GM18508 (cell line): ENCODE data around the gene GLCE.

ENCODE experiments used
- ATAC-seq: cut with Tn5 transposase; IDR thresholded peaks from one replicate; pipeline ENCODE4 v1.9.1; 2021; ENCODE audit warnings: moderate number of reproducible peaks; ENCODE audit not compliant: insufficient read depth, unreplicated experiment

Gene GLCE

DNA sequence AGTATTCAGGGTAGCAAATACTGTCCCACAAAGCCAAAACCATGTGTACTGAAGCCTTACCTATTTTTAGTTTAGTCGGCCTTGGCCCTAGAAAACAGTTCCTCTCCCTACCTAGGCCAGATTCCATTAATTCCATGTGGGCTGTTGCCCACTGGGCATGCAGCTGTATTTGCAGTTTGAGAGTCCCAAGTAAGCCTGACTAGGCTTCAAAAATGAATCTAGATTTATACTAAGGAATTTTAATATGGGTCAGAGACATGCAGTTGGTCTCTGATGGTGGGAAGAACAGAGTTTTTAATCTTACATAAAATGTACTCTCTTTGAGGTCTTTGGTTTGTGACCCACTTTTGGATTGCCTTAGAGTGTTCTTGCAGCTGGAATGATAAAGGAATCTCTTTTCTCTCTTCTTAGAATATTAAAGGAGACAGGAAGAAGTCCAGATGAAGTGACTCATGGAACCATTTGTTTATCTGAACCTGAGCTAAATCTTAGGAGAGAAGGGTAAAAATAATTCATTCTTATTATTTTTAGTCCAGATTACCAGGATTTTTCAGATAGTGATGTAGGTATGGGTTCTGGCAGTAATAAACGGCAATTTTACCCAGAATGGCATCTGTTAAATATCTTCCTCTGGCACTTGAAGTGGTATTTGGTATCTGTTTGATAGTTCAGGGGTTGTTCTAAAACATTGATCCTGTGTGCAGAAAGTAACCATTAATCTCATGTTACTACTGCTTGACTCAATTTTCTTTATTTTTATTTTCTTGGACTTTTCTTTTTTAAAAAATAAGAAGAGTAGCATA is 33.8 kb downstream of the GLCE start:
- ATAC-seq, result no peak

DNA sequence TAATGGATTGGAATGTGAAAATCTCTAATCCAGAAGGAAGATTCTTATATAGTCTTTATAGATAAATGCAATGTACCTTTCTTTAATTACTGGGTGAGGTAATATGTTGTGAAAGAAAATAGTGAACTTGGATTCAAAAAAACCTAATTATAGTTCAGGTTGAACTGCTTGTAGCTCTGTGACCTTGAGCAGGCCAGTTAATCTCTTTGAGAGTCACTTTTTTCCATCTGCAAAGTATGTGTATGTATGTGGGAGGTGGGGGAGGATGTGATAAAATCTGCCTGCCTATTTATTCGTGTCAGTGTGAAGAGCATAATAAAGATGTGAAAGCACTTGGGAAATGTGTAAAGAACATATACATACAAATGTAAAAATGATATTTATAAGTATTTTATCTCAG is 34.4 kb downstream of the GLCE start:
- no peak for ATAC-seq

DNA sequence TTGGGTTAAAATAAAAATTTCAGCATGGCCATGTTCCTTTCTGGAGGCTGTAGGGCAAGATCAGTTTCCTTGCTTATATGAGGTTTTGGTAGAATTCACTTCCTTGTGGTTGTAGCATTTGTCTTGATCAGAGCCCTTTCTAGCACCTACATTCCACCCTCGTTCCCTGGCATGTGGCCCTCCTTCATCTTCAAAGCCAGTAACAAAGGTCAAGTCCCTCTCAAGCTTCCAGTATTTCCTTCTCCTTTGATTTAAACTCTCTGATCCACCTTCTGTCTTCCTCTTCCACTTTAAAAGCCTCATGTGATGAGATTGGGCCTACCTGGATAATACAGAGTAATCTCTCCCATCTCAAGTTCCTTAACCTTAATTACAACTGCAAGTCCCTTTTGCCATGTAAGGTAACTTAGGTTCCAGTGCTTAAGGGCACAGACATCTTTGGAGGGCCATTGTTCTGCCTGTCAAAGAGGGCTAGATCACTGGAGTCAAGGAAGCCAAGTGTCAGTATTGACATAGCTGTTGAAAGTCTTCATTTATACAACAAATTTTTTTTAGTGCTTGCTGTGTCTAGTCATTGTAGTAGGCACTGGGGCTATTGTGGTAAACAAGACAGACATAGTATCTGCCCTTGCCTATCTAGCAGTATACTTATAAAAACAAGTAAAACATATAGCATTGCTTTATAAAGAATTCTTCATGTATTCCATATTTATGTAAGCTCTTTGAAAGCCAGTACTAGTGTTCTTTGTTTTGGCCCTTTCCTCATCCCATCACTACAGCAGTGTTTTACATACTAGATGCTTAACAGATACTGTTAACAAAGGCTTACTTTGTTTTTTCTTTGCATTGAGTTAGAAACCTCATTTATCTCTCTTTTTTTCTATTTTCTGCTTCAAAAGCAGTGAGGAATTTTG is 40.7 kb downstream of the GLCE start:
- ATAC-seq, result no peak

DNA sequence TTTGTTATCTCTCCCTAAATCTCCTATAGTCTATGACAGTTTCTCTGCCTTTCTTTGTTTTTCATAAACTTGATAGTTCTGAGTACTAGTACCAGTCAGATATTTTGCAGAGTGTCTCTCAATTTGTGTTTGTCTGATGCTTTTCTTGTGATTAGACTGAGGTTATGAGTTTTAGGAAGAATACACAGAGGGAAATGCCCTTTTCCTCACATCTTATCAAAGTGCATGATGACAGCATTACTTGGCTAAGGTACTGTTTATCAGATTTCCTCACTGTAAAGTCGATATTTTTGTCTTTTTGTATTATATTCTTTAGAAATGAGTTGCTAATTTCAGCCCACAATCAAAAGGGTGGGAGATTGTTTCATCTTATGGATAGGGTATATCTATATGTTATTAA is 45.6 kb downstream of the GLCE start:
- ATAC-seq, result no peak

DNA sequence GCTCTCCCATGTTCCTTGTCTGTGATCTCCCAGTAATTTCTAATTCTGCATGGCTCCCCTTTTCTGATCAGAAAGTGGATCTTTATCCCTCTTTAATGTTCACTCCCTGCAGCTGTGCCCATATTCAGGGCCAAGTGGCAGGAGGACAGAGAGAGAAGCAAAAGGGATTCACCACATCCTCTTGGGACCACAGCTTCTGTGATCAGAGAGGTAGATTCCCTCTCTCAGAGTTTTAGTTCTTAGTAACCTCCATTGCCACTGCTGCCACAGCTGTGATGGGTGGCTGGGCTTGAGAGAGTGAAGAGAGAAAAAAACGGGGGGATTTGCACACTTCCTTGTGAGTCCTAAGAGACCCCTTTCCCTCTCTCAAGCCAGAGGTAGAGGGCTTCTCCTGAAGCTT is 49.2 kb downstream of the GLCE start:
- ATAC-seq, result no peak

DNA sequence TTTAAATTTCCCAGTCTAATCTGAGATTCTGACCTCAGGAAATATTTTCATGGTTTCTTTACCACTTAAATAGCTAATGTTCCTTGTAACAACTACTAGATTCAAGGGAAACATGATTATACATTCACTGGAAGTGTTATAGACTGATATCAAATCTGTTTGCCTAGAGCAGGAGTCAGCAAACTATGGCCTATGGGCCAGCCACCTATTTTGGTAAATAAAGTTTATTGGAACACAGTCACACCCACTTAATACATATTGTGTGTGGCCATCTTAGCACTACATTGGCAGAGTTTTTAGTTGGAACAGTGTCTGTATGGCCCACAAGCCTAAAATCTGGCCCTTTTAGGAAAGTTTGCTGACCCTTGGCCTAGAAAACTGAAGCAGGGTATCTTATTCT is 50.1 kb downstream of the GLCE start:
- ATAC-seq, result no peak

DNA sequence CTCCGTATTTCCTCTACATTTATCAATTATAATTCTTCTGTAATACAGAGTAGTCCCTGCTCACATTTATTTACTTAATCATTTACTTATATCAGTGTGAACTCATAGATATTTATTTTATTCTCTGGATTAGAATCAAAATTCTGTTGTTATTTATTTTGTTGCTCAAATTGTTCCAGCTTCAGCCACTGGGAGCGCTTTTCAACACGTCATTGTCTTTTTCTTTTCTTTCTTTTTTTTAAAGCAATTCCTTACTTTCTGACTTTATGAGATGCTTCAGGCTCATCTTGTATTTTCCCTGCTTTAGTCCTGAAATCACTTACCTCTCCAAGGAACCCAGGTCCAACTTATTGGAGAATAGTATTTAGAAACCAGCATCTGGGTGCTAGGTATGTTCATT is 53.4 kb downstream of the GLCE start:
- no peak for ATAC-seq

DNA sequence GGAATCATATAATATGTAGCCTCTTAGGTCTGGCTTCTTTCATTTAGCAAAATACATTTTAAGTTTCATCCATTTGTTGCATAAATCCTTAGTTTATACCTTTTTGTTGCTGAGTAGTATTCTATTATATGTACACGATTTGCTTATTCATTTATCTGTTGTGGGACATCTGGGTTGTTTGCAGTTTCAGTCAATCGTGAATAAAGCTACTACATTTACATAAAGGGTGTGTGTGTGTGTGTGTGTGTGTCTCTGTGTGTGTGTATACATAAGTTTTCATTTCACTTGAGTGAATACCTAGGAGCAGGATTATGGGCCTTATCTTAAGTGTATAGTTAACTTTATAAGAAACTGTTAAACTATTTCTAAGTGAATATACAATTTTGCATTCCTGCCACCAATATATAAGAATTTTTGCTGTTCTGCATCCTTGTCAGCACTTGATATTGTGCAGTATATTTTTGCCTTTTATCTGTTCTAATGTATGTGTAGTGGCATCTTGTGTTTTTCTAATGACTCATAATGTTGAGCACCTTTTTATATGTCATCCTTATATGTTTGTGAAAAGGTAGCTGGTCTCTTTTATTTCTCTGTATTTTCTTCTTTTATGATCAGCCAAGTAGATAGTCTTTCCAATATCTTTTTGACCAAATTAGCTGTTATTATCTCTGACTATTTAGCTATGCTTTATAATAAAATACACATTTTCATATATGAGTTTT is 55.0 kb downstream of the GLCE start:
- ATAC-seq, result no peak

DNA sequence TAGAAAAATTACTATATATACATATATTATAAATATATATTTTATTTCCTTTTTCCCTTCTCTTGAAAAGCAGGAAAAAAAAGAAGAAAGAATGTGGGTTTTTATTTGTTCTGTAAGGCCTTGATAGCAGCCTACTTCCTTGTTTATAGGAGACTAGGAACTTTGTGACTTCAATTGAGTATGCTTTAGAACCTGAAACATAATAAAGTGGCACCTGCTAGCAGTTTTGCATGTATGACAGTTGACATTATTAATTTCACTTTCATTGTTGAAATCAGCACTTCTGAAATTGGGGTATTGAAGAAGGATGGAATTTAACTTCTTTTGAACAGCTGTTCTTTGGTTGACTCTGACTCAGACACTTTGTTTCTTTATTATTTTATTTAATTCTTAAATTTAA is 56.9 kb downstream of the GLCE start:
- no peak for ATAC-seq

DNA sequence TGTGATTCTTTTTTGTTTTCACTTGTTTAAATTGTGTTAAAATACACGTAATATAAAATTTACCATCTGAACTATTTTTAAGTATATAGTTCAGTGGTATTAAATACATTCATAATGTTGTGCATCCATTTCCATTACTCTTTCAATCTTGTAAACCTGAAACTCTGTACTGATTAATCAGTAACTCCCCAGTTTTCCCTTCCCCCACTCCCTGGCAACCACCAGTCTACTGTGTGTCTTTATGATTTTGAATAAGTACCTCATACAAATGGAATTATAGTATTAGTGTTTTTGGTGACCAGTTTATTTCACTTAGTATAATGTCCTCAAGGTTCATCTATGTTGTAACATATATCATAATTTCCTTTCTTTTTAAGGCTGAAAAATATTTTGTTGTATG is 59.3 kb downstream of the GLCE start:
- ATAC-seq, result no peak

DNA sequence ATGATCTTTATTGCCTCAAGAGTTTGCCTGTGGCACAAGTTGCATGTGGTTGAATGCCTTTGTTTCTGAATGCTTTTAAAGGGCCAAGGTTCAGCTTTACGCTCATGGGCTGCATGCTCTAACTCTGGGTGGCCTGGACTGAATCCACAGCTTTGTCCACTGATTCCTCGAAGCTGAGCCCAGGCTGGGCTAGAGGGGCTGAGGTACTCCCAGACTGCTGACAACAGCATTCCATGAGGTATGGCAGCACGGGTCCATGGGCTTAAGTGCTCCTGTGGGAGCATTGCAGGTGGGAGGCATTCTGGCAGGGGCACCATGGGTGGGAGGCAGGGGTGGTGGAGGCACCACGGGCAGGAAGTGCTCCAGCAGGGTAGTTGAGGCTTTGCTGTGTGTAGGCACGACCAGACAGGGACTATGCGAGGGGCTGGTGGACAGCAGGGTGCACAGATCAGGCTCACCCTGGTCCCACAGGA is 61.6 kb downstream of the GLCE start:
- ATAC-seq, result no peak

DNA sequence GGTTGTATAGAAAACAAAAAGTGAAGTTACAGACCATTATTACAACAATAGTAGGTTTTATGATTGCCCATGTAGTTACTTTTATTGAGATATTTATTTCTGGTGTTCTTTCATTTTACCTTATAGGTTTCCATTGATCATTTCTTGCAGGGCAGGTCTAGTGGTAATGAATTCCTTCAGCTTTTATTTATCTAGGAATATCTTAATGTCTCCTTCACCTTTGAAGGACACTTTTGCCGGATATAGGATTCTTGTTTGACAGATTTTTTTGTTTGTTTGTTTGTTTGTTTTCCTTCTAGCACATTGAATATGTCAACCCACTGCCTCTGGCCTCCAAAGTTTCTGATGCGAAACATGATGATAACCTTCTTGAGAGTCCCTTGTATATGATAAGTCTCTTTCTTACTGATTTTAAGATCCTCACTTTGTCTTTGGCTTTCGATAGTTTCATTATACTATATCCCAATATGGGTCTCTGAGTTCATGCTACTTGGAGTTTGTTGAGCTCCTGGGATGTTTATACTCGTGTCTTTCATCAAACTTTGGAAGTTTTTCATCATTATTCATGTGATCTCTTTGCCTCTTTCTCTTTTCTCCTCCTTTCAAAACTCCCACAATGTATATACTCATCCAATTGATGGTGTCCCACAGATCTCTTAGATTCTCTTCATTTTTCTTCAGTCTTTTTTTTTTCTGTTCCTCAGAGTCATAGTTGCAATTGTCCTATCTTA is 62.8 kb downstream of the GLCE start:
- no peak for ATAC-seq

DNA sequence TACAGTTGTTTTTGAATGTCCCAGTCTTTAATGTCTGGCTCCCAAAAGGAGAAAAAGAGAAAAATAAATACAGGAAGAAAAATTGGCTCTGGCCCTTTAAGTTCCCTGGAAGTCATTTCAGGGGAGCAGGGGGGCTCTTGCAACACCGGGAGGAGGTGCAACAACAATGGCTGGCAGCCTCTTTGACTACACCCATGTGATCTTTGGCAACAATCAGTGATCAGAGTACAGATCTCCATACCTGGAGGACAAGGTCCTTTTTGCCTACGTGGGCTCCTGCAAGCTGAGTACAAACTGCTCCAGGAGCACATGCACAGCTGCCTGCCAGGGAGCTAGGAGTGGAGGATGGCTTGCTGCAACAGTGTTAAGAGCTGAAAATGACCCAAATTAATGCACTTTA is 63.9 kb downstream of the GLCE start:
- ATAC-seq, result no peak

DNA sequence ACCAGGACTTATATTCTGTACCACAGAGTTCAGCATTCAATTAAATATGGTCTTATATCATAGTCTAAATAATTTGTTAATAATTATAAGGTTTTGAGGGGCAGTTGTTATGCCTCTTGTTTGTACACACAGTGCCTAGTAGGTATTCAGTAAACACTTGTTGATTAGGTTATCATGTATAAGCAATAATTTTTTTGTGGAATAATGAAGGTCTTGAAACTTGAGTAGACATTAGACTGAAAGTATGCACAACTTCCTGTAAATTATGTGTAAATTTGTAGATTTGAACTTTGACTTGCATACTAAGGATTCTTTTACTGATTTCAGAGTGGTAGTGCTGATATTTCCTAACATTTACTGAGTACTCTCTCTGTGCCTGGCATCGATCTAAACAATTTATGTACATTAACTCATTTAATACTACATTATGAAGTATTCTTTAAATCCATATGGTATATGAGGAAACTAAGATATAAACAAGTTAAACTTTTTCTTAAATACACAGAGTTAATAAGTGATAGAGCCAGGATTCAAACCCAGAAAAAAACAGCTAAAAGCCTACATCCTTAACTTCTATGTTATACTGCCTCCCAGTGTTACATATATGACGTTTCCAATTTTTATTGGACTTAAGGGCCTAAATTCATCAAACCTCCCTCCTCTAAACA is 65.1 kb downstream of the GLCE start:
- ATAC-seq, result no peak

DNA sequence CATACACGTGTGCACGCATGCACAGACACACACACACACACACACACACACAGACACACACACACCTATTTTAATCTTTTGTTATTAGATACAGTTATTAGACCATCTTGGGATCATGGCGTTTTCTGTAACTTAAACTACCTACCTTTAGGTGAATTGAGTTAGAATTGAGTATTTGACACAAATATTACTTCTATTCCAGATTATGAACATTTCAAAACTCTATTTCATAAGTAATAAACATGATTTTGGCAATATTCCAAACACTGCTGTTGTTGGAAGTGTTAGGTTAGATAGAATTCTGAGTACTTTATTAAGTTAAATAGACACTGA is 65.6 kb downstream of the GLCE start:
- ATAC-seq, result no peak

DNA sequence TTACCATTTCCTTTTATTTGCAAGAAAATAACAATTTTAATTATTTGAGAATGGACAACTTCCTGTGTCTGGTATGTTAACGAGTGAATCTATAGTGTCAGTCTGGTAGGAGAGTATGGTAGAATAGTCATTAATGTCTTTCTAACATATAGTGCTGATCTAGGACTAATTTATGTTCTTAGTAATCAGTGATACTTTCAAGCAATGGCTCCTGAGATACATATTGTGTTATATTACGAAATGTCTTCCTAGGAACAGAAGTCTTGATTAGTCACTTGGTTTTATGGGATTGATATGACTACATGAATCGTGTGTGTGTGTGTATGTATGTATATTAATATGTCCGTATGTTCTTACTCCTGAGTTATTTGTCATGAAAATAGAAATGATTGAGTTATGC is 71.7 kb downstream of the GLCE start:
- ATAC-seq, result no peak

DNA sequence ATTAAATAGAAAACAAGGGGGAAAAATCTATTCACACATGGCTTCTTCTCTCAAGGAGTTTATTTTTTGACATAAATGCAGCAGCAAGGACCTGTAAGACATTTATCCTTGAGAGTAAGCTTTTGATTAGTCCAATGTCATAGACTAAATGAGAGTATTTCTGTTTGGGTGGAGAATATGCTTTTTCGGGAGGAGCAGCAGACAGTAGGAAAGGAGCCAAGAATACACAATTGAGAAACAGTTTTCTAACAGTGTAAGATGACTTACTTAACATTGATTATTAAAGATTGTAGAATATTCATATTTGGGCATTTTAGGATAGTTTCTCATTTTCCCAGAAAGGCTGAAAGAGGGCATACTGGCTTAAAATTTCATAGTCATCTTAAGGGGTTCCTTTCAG is 72.3 kb downstream of the GLCE start:
- ATAC-seq, result no peak

DNA sequence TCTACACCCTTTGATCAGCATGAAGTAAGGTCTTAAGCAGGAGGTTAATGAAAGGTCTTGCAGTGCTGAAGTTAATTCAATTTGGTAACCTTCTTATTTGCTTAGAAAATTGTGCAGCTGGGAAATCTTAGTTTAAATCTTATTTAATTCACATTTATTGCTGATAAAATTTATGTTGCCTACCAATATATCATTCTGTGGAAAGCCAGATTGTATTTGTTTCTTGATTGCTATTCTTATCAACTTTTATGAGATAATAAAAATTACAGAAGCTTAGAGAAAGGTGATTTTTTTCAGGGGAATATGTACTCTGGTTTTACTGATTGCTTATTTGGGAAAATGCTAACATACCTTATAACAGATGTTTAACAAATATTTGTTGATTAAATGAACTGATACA is 74.2 kb downstream of the GLCE start:
- ATAC-seq, result no peak

DNA sequence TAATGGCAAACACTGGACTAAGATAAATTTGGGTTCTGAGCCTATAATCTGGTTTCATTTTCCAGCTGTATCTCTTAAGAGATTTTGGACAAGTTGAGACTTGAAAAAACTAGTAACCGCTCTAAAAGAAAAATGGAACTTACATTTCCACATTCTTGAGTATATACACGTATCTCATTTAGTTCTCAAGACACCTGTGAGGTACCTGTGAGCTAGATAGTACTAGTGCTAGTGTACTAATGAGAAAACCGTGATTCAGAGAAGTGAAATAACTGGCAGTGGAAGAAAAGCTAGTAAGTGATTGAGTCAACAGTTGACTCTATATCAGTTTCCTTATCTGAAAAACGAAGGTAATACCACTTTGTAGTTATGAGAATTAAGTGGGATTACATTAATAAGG is 76.1 kb downstream of the GLCE start:
- ATAC-seq, result no peak

DNA sequence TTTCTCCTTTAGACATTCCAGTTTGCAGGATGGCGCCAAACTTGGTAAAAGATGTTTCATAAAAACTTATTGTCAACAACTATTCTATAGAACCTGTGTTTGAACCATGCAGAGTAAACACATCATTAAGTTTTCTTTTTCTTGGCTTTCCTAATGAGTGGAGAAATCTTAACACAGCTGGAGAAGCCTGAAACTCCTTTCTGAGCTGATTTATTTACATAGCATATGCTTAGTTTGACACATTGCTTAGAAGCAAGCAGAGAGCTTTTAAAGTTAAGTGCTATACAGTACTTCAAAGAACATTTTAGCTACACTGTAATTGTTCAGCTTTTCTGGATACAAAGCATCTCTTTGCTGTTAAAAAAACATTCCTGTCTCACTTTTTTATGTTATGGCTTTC is 77.3 kb downstream of the GLCE start:
- ATAC-seq, result no peak
